H9 (cell line): Measurements from ENCODE around the gene DNAJC7. TPM values are rescaled to one million over a fixed set of nuclear protein-coding genes. Genes with fewer than 3 reads are reported as not detected.

Experiments
- DNase-seq: peaks from one replicate; pipeline ENCODE4 v3.0.0-alpha.2; 2017
- H2AFZ ChIP-seq: one replicate; pipeline ENCODE4 v1.6.1; 2013; ENCODE audit warnings: mild to moderate bottlenecking, low read length, control low read depth, moderate library complexity
- H2AK5ac ChIP-seq: 2 replicates; pipeline ENCODE4 v1.6.1; 2013; ENCODE audit warnings: low read length, control low read depth, mixed read lengths; ENCODE audit not compliant: insufficient read length
- H2BK120ac ChIP-seq: one replicate; pipeline ENCODE4 v1.6.1; 2013; ENCODE audit warnings: low read depth, mild to moderate bottlenecking, low read length, control low read depth, inconsistent platforms; ENCODE audit not compliant: poor library complexity, severe bottlenecking
- H2BK12ac ChIP-seq: 2 replicates; pipeline ENCODE4 v1.6.1; 2013; ENCODE audit warnings: low read length, control low read depth, mixed read lengths, low read depth; ENCODE audit not compliant: insufficient read length
- H2BK15ac ChIP-seq: 2 replicates; pipeline ENCODE4 v1.6.1; 2013; ENCODE audit warnings: low read depth, low read length, control low read depth
- H2BK20ac ChIP-seq: one replicate; pipeline ENCODE4 v1.6.1; 2013; ENCODE audit warnings: low read depth, mild to moderate bottlenecking, low read length, control low read depth, inconsistent platforms; ENCODE audit not compliant: poor library complexity, severe bottlenecking
- H2BK5ac ChIP-seq: 2 replicates; pipeline ENCODE4 v1.6.1; 2013; ENCODE audit warnings: low read length, control low read depth, mixed read lengths; ENCODE audit not compliant: insufficient read length
- H3K14ac ChIP-seq: 2 replicates; pipeline ENCODE4 v1.6.1; 2013; ENCODE audit warnings: low read length, control low read depth; ENCODE audit not compliant: insufficient read depth
- H3K18ac ChIP-seq: 2 replicates; pipeline ENCODE4 v1.6.1; 2013; ENCODE audit warnings: low read depth, mild to moderate bottlenecking, mixed read lengths, low read length, control low read depth; ENCODE audit not compliant: insufficient read length
- H3K23ac ChIP-seq: 2 replicates; pipeline ENCODE4 v1.6.1; 2013; ENCODE audit warnings: low read length, control low read depth, mixed read lengths, low read depth; ENCODE audit not compliant: insufficient read length
- H3K23me2 ChIP-seq: 2 replicates; pipeline ENCODE4 v1.6.1; 2013; ENCODE audit warnings: low read depth, mild to moderate bottlenecking, mixed read lengths, low read length, control low read depth; ENCODE audit not compliant: insufficient read length, poor library complexity, severe bottlenecking
- H3K27ac ChIP-seq: 2 replicates; pipeline ENCODE4 v1.5.1; 2013; ENCODE audit warnings: low read length, control low read depth, mixed read lengths, low read depth; ENCODE audit not compliant: insufficient read length
- H3K27me3 ChIP-seq: 2 replicates; pipeline ENCODE4 v1.6.1; 2013; ENCODE audit warnings: low read length, control low read depth, inconsistent platforms; ENCODE audit not compliant: insufficient read depth
- H3K4ac ChIP-seq: 2 replicates; pipeline ENCODE4 v1.6.1; 2013; ENCODE audit warnings: low read depth, mild to moderate bottlenecking, control low read depth, inconsistent platforms, low read length, moderate library complexity
- H3K4me1 ChIP-seq: 2 replicates; pipeline ENCODE4 v1.6.1; 2013; ENCODE audit warnings: low read length, control low read depth, inconsistent platforms; ENCODE audit not compliant: insufficient read depth
- H3K4me2 ChIP-seq: 2 replicates; pipeline ENCODE4 v1.6.1; 2013; ENCODE audit warnings: low read length, control low read depth, mixed read lengths; ENCODE audit not compliant: insufficient read length, insufficient read depth
- H3K56ac ChIP-seq: 2 replicates; pipeline ENCODE4 v1.6.1; 2013; ENCODE audit warnings: low read depth, mild to moderate bottlenecking, mixed read lengths, low read length, control low read depth; ENCODE audit not compliant: insufficient read length
- H3K79me1 ChIP-seq: 2 replicates; pipeline ENCODE4 v1.6.1; 2013; ENCODE audit warnings: low read depth, mild to moderate bottlenecking, moderate library complexity, low read length, control low read depth, inconsistent platforms; ENCODE audit not compliant: insufficient read depth, poor library complexity, severe bottlenecking
- H3K79me2 ChIP-seq: 2 replicates; pipeline ENCODE4 v1.6.1; 2013; ENCODE audit warnings: low read length, control low read depth, inconsistent platforms; ENCODE audit not compliant: insufficient read depth
- H3K9ac ChIP-seq: 2 replicates; pipeline ENCODE4 v1.6.1; 2013; ENCODE audit warnings: low read length, control low read depth, mixed read lengths; ENCODE audit not compliant: insufficient read length; ENCODE audit errors: extremely low read depth
- H3K9me3 ChIP-seq: one replicate; pipeline ENCODE4 v1.6.1; 2013; ENCODE audit warnings: low read depth, low read length, inconsistent platforms; ENCODE audit not compliant: control insufficient read depth
- H3T11ph ChIP-seq: one replicate; pipeline ENCODE4 v1.6.1; 2013; ENCODE audit warnings: mild to moderate bottlenecking, low read length, control low read depth, inconsistent platforms
- H4K20me1 ChIP-seq: one replicate; pipeline ENCODE4 v1.6.1; 2013; ENCODE audit not compliant: control insufficient read depth, insufficient read length, insufficient read depth
- H4K5ac ChIP-seq: 2 replicates; pipeline ENCODE4 v1.6.1; 2013; ENCODE audit warnings: low read depth, mild to moderate bottlenecking, mixed read lengths, low read length, control low read depth; ENCODE audit not compliant: insufficient read length
- H4K8ac ChIP-seq: replicated peaks from 2 replicates; pipeline ENCODE4 v1.6.1; 2013; ENCODE audit warnings: low read length, control low read depth, mixed read lengths, low read depth; ENCODE audit not compliant: insufficient read length
- H4K91ac ChIP-seq: 2 replicates; pipeline ENCODE4 v1.6.1; 2013; ENCODE audit warnings: low read depth, mild to moderate bottlenecking, moderate library complexity, mixed read lengths, low read length, control low read depth; ENCODE audit not compliant: insufficient read length
- H3K27ac Mint-ChIP-seq, 3 experiments: 2 replicates in 2 of 3; 3 replicates in 1 of 3; pipeline ENCODE4 v1.8.0; 2020 to 2021; ENCODE audit warnings: mixed read lengths in 3 of 3, mild to moderate bottlenecking in 1 of 3, moderate library complexity in 1 of 3
- H3K27me3 Mint-ChIP-seq: 2 replicates; pipeline ENCODE4 v1.8.0; 2021; ENCODE audit warnings: low read depth, mild to moderate bottlenecking, moderate library complexity, mixed read lengths
- H3K36me3 Mint-ChIP-seq, 3 experiments: 2 replicates in 2 of 3; 3 replicates in 1 of 3; pipeline ENCODE4 v1.8.0; 2020 to 2021; ENCODE audit warnings: low read depth in 3 of 3, mixed read lengths in 3 of 3; ENCODE audit not compliant: insufficient read depth in 1 of 3
- H3K4me1 Mint-ChIP-seq, 2 experiments: 2 replicates each; pipeline ENCODE4 v1.8.0; 2020; ENCODE audit warnings: mixed read lengths in 2 of 2
- H3K4me3 Mint-ChIP-seq, 2 experiments: 2 replicates in 1 of 2; 3 replicates in 1 of 2; pipeline ENCODE4 v1.8.0; 2020 to 2021; ENCODE audit warnings: mild to moderate bottlenecking in 2 of 2, mixed read lengths in 2 of 2, moderate library complexity in 1 of 2
- H3K9me3 Mint-ChIP-seq, 2 experiments: 2 replicates in 1 of 2; 3 replicates in 1 of 2; pipeline ENCODE4 v1.8.0; 2020; ENCODE audit warnings: mild to moderate bottlenecking in 2 of 2, mixed read lengths in 2 of 2, moderate library complexity in 1 of 2
- CTCF ChIP-seq: fragments of 200-600 bp; sonication (generic); conservative IDR thresholded peaks from 3 replicates; pipeline ENCODE4 v1.8.0; 2021; ENCODE audit warnings: antibody characterized with exemption, mild to moderate bottlenecking
- WGBS: extraction: QIAGEN DNeasy Blood & Tissue Kit; methylation state at CpG from one replicate; pipeline ENCODE4 v1.1.7; 2013; ENCODE audit warnings: missing lambda C conversion rate, low lambda C conversion rate, mixed read lengths; ENCODE audit not compliant: insufficient read length; ENCODE audit errors: extremely low coverage; 5-methylcytosine and 5-hydroxymethylcytosine counted together
- total RNA-seq: library from RNA; stranded (reverse); gene quantifications from 2 replicates; pipeline ENCODE4 v1.2.1, GENCODE V29; 2021

DNAJC7 gene
- total RNA-seq, 1 experiment from 2014 or later = 141 TPM

DNA sequence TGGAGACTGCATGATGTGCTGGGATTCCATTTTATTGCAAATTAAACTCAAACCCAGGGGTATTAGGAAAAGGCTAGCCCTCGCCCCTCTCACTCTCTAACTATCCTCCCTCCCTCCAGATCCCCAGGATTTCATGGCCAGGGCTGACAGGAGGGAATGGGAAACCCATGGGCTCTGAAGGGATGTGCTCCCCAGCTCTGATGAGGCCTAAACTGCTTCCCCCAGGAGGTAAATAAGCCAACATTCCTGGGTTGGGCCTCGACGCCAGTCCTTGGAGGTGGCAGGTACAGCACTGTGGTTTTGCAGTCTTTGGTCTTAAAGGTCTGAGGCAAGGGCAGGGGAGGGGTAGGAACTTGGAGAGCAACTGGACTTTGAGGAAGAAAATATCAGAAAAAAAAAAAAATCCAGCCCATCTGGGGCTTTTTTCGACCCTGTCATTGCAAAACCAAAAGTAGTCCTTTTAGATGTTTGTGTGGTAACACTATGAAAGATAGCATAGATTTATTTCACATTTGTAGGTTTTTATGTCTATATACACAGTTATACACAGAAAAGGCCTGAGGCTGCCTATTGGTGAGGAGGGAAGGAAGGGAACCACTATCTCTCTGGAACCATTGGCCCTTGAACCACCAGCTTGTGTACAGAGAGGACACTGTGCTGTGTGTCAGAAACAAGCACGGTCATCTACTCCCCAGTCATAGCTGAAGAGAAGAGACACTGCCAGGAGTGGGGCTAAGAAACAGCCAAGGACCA is 21.2 kb upstream of the DNAJC7 start:
- H3K4me3 Mint-ChIP-seq = no peak overlapping the region
- no peaks in the 10 kb centered on the region for H3K4me1 ChIP-seq
- H2BK15ac ChIP-seq = no peak overlapping the region
- no peak overlapping the region for H3T11ph ChIP-seq
- WGBS = no CpG with 5 or more reads among the region's 5 CpGs
- DNase-seq = no peak
- H2BK5ac ChIP-seq = no peak overlapping the region
- no peaks in the 10 kb centered on the region for H4K20me1 ChIP-seq
- no peak overlapping the region for H3K4ac ChIP-seq
- H3K18ac ChIP-seq = no peak overlapping the region
- no peak overlapping the region for H2BK20ac ChIP-seq
- no peaks in the 10 kb centered on the region for H3K79me2 ChIP-seq
- H3K56ac ChIP-seq = no peak overlapping the region
- H4K8ac ChIP-seq = no peak overlapping the region
- no peak overlapping the region for H3K27ac ChIP-seq
- H3K27me3 Mint-ChIP-seq = no peaks in the 10 kb centered on the region
- H3K27ac Mint-ChIP-seq = peak overlapping the region in 2 of 3 experiments; percentile 61 to 67; a peak in 2 of 7 replicates
- no peaks in the 10 kb centered on the region for H3K27me3 ChIP-seq
- no peak overlapping the region for H3K4me2 ChIP-seq
- H3K23ac ChIP-seq = no peak overlapping the region
- H3K23me2 ChIP-seq = no peaks in the 10 kb centered on the region
- no peak overlapping the region for H4K5ac ChIP-seq
- H2BK12ac ChIP-seq = no peak overlapping the region
- H2AK5ac ChIP-seq = no peak overlapping the region
- H3K36me3 Mint-ChIP-seq = no peaks in the 10 kb centered on the region
- no peaks in the 10 kb centered on the region for H3K9me3 ChIP-seq
- H3K9me3 Mint-ChIP-seq = no peaks in the 10 kb centered on the region
- H4K91ac ChIP-seq = no peak overlapping the region
- H3K14ac ChIP-seq = no peak overlapping the region; the same call in 1 of the 2 replicates
- no peak overlapping the region for H2BK120ac ChIP-seq
- TF ChIP-seq CTCF = no peak
- no peak overlapping the region for H3K9ac ChIP-seq
- peaks cover 13 to 32% of the 10 kb centered on the region in 2 experiments for H3K4me1 Mint-ChIP-seq
- H3K79me1 ChIP-seq = no peaks in the 10 kb centered on the region
- H2AFZ ChIP-seq = no peak overlapping the region
